DND-41 (cell line): ENCODE data around the gene LAMB4.

Source experiments
- ATAC-seq: fragments of 200-7000 bp; cut with Tn5 transposase; 3 replicates; pipeline ENCODE4 v1.9.1; 2021; ENCODE audit warnings: low read depth; ENCODE audit not compliant: insufficient read depth
- DNase-seq: peaks from one replicate; pipeline ENCODE4 v3.0.0-alpha.2; 2020
- H2AFZ ChIP-seq: 2 replicates; pipeline ENCODE4 v1.6.0; 2012; ENCODE audit warnings: low read depth, low read length
- H3K27ac ChIP-seq: 2 replicates; pipeline ENCODE4 v1.5.1; 2012; ENCODE audit warnings: low read length, inconsistent platforms
- H3K27me3 ChIP-seq: fragments of 200-600 bp; sonication (generic); 2 replicates; pipeline ENCODE4 v1.6.0; 2012; ENCODE audit warnings: low read length, mild to moderate bottlenecking, inconsistent platforms; ENCODE audit not compliant: insufficient read depth, poor library complexity
- H3K36me3 ChIP-seq: 2 replicates; pipeline ENCODE4 v1.5.1; 2012; ENCODE audit warnings: low read length, inconsistent platforms; ENCODE audit not compliant: insufficient read depth
- H3K4me1 ChIP-seq: 2 replicates; pipeline ENCODE4 v1.5.1; 2012; ENCODE audit warnings: mild to moderate bottlenecking, low read length; ENCODE audit not compliant: insufficient read depth
- H3K4me2 ChIP-seq: 2 replicates; pipeline ENCODE4 v1.6.0; 2012; ENCODE audit warnings: mild to moderate bottlenecking, moderate library complexity, low read length, inconsistent platforms; ENCODE audit not compliant: insufficient read depth
- H3K4me3 ChIP-seq, 2 experiments: fragments of 200-600 bp in 1 of 2; shearing (Covaris generic) in 1 of 2; 2 replicates each; pipeline ENCODE4 v1.5.1; 2012 to 2016; ENCODE audit warnings: inconsistent platforms in 2 of 2, low read length in 2 of 2, mild to moderate bottlenecking in 2 of 2, low read depth in 1 of 2, moderate library complexity in 1 of 2
- H3K79me2 ChIP-seq: 2 replicates; pipeline ENCODE4 v1.6.0; 2012; ENCODE audit warnings: low read length, inconsistent platforms; ENCODE audit not compliant: insufficient read depth
- H3K9ac ChIP-seq: 2 replicates; pipeline ENCODE4 v1.6.0; 2012; ENCODE audit warnings: low read depth, mild to moderate bottlenecking, inconsistent platforms, low read length, moderate library complexity
- H3K9me3 ChIP-seq: 2 replicates; pipeline ENCODE4 v1.5.1; 2012; ENCODE audit warnings: low read length, moderate library complexity, mild to moderate bottlenecking, inconsistent platforms; ENCODE audit not compliant: insufficient read depth, severe bottlenecking
- H4K20me1 ChIP-seq: 2 replicates; pipeline ENCODE4 v1.6.0; 2012; ENCODE audit warnings: low read length; ENCODE audit not compliant: insufficient read depth
- CTCF ChIP-seq: IDR thresholded peaks from 2 replicates; pipeline ENCODE4 v1.5.1; 2012; ENCODE audit warnings: borderline replicate concordance, low read length, moderate library complexity, mild to moderate bottlenecking; ENCODE audit not compliant: poor library complexity, severe bottlenecking; ENCODE audit errors: extremely low read depth
- EZH2 ChIP-seq: IDR thresholded peaks from 3 replicates; pipeline ENCODE4 v1.6.1; 2012; ENCODE audit warnings: borderline replicate concordance, low read depth, mild to moderate bottlenecking, moderate library complexity, low read length, inconsistent platforms; ENCODE audit not compliant: severe bottlenecking

LAMB4 gene

GRCh38 chr7:107999779-108000560, 130.2 kb downstream of the LAMB4 start:
- no peaks in the 10 kb centered on the region for H3K9me3 ChIP-seq
- H3K36me3 ChIP-seq, result no peaks in the 10 kb centered on the region
- H3K4me3 ChIP-seq, result no peak overlapping the region
- peak; percentile 47; the same call in 1 of the 3 replicates for ATAC-seq
- no peak overlapping the region for H3K4me2 ChIP-seq
- no peak for DNase-seq
- H4K20me1 ChIP-seq, result no peaks in the 10 kb centered on the region
- no peak overlapping the region for H3K27ac ChIP-seq
- H2AFZ ChIP-seq, result no peak overlapping the region
- H3K27me3 ChIP-seq, result peaks cover 9% of the 10 kb centered on the region
- TF ChIP-seq CTCF (no peak), EZH2 (no peak)
- H3K9ac ChIP-seq, result no peak overlapping the region
- H3K4me1 ChIP-seq, result no peaks in the 10 kb centered on the region
- H3K79me2 ChIP-seq, result no peaks in the 10 kb centered on the region

GRCh38 chr7:107998660-107999480, 131.3 kb downstream of the LAMB4 start:
- Histone ChIP-seq H3K36me3 (no peaks in the 10 kb centered on the region), H3K4me2 (no peak overlapping the region), H2AFZ (no peak overlapping the region), H3K4me3 (no peak overlapping the region), H3K27me3 (peaks cover 4% of the 10 kb centered on the region), H3K79me2 (no peaks in the 10 kb centered on the region), H4K20me1 (no peaks in the 10 kb centered on the region), H3K9ac (no peak overlapping the region), H3K4me1 (no peaks in the 10 kb centered on the region), H3K9me3 (no peaks in the 10 kb centered on the region), H3K27ac (no peak overlapping the region)
- ATAC-seq, result no peak
- TF ChIP-seq EZH2 (no peak), CTCF (no peak)
- no peak for DNase-seq

DNA sequence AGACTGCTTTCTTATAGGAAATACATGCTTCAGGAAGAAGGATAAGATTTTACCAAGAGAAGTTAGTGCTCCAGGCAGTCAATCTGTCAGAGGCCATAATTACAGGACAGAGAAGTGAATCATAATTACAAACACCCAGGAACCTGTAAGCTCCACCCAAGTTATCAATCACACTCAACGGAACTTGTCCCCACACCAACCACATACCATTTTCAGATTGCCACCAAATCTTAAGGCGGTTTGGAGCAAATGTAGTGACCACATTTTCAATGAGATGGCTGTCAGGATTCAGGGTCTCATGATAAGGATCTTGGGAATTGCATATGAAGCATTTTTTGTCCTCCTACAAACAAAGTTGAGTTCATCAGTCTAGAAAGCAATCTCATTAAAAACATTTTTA, 132.0 kb downstream of the LAMB4 start:
- H3K36me3 ChIP-seq, result no peaks in the 10 kb centered on the region

More for the DNA sequence above, 132.0 kb downstream of the LAMB4 start:
- Histone ChIP-seq H3K4me1 (no peaks in the 10 kb centered on the region), H3K4me2 (no peak overlapping the region), H4K20me1 (no peaks in the 10 kb centered on the region), H3K27me3 (peaks cover 4% of the 10 kb centered on the region), H3K4me3 (no peak overlapping the region), H3K9ac (no peak overlapping the region), H2AFZ (no peak overlapping the region), H3K79me2 (no peaks in the 10 kb centered on the region), H3K9me3 (no peaks in the 10 kb centered on the region), H3K27ac (no peak overlapping the region)
- no peak for DNase-seq
- TF ChIP-seq EZH2, result no peak
- TF ChIP-seq CTCF, result no peak
- ATAC-seq, result no peak
